ENCODE results near the gene FMN2. TPM values are rescaled to one million over a fixed set of nuclear protein-coding genes. Genes with fewer than 3 reads are reported as not detected.
A peak's percentile ranks its signal among the peaks of the same experiment; 100 is the strongest.

FMN2 gene
- total RNA-seq, 1 experiment from 2014 or later = 4.6 TPM

GRCh38 chr1:240109130-240109529 lies 17.4 kb downstream of the FMN2 start:
- no peak for ATAC-seq
- no peak for DNase-seq
- H3K4me1 ChIP-seq (ENCODE audit: insufficient read depth, low read length) = peaks cover 38% of the 10 kb centered on the region
- H3K79me2 ChIP-seq (ENCODE audit: low read length) = peaks cover 50% of the 10 kb centered on the region
- H2AFZ ChIP-seq (ENCODE audit: low read length) = no peak overlapping the region
- no peaks in the 10 kb centered on the region for H3K36me3 ChIP-seq (ENCODE audit: low read depth, low read length)
- H4K20me1 ChIP-seq (ENCODE audit: low read length) = no peaks in the 10 kb centered on the region
- no peak overlapping the region for H3K4me3 ChIP-seq (ENCODE audit: low read length)
- H3K4me2 ChIP-seq (ENCODE audit: low read length) = no peak overlapping the region
- H3K9ac ChIP-seq (ENCODE audit: low read length) = no peak overlapping the region
- H3K27ac ChIP-seq (ENCODE audit: low read length) = no peak overlapping the region
- no peaks in the 10 kb centered on the region for H3K9me3 ChIP-seq (ENCODE audit: low read length)
- ChIA-PET CTCF (no interaction called here), POLR2A (ENCODE audit: unreplicated experiment) (no interaction called here)
- H3K9me2 ChIP-seq (replicated peaks; ENCODE audit: low read length) = no peaks in the 10 kb centered on the region
- no peaks in the 10 kb centered on the region for H3F3A ChIP-seq (ENCODE audit: low read length, unreplicated experiment)
- TF ChIP-seq EZH2phosphoT487 (IDR thresholded peaks at IDR 0.05; ENCODE audit: borderline replicate concordance, low read length) (no peak), EZH2 (IDR thresholded peaks at IDR 0.05; ENCODE audit: low read length, unreplicated experiment) (no peak)
- TF ChIP-seq, protein P1, sequence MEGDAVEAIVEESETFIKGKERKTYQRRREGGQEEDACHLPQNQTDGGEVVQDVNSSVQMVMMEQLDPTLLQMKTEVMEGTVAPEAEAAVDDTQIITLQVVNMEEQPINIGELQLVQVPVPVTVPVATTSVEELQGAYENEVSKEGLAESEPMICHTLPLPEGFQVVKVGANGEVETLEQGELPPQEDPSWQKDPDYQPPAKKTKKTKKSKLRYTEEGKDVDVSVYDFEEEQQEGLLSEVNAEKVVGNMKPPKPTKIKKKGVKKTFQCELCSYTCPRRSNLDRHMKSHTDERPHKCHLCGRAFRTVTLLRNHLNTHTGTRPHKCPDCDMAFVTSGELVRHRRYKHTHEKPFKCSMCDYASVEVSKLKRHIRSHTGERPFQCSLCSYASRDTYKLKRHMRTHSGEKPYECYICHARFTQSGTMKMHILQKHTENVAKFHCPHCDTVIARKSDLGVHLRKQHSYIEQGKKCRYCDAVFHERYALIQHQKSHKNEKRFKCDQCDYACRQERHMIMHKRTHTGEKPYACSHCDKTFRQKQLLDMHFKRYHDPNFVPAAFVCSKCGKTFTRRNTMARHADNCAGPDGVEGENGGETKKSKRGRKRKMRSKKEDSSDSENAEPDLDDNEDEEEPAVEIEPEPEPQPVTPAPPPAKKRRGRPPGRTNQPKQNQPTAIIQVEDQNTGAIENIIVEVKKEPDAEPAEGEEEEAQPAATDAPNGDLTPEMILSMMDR (conservative IDR thresholded peaks at IDR 0.05; ENCODE audit: low read depth, low read length) = no peak
- intact Hi-C loops (cut with micrococcal nuclease) = no loop called here
- BruUV-seq (replicated peaks) = no TSS peak
- no peaks in the 10 kb centered on the region for H3K27me3 ChIP-seq (ENCODE audit: low read length)

- TF ChIP-seq, protein P1 (conservative IDR thresholded peaks at IDR 0.05; ENCODE audit: low read depth, low read length) = no peak
- TF ChIP-seq EZH2 (IDR thresholded peaks at IDR 0.05; ENCODE audit: low read length, unreplicated experiment) (no peak), EZH2phosphoT487 (IDR thresholded peaks at IDR 0.05; ENCODE audit: borderline replicate concordance, low read length) (no peak)
- Histone ChIP-seq H3K9me3 (ENCODE audit: low read length) (no peaks in the 10 kb centered on the region), H3K4me1 (ENCODE audit: insufficient read depth, low read length) (peaks cover 29% of the 10 kb centered on the region; the same call in 1 of the 2 replicates), H3K9ac (ENCODE audit: low read length) (no peak overlapping the region), H4K20me1 (ENCODE audit: low read length) (no peaks in the 10 kb centered on the region), H3K27ac (ENCODE audit: low read length) (no peak overlapping the region), H3K36me3 (ENCODE audit: low read depth, low read length) (no peaks in the 10 kb centered on the region), H3K79me2 (ENCODE audit: low read length) (peaks cover 47% of the 10 kb centered on the region), H3K9me2 (replicated peaks; ENCODE audit: low read length) (no peaks in the 10 kb centered on the region), H3K4me2 (ENCODE audit: low read length) (no peak overlapping the region; the same call in 1 of the 2 replicates), H3K27me3 (ENCODE audit: low read length) (no peaks in the 10 kb centered on the region), H2AFZ (ENCODE audit: low read length) (no peak overlapping the region), H3F3A (ENCODE audit: low read length, unreplicated experiment) (no peaks in the 10 kb centered on the region), H3K4me3 (ENCODE audit: low read length) (no peak overlapping the region)
- no TSS peak for BruUV-seq (replicated peaks)
- intact Hi-C loops (cut with micrococcal nuclease) = no loop called here
- DNase-seq (peak; percentile 32), ATAC-seq (peak; percentile 23)
- CTCF ChIA-PET = no interaction called here
- POLR2A ChIA-PET (ENCODE audit: unreplicated experiment) = no interaction called here
Observed at GRCh38 chr1:240109920-240110636, 18.4 kb downstream of the FMN2 start.

DNA sequence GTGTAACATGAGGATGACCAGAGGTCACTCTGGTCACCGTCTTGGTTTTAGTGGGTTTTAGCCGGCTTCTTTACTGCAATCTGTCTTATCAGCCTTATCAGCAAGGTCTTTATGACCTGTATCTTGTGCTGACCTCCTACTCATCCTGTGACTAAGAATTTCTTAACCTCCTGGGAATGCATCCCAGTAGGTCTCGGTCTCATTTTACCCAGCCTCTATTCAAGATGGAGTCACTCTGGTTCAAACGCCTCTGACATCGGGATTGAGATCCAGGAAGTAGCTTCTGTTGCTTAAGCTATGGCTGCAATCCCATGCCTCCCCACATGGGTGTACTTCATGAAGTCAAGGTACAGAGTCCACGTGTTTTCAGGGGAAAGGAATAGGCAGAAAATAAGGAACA lies 19.9 kb downstream of the FMN2 start:
- Histone ChIP-seq H3K4me2 (ENCODE audit: low read length) (no peak overlapping the region), H3K9me3 (ENCODE audit: low read length) (no peaks in the 10 kb centered on the region), H3K27ac (ENCODE audit: low read length) (no peak overlapping the region), H2AFZ (ENCODE audit: low read length) (no peak overlapping the region), H3K36me3 (ENCODE audit: low read depth, low read length) (no peaks in the 10 kb centered on the region), H3K27me3 (ENCODE audit: low read length) (no peaks in the 10 kb centered on the region), H3K4me3 (ENCODE audit: low read length) (no peak overlapping the region), H3K79me2 (ENCODE audit: low read length) (peaks cover 41% of the 10 kb centered on the region), H3K9ac (ENCODE audit: low read length) (no peak overlapping the region), H3F3A (ENCODE audit: low read length, unreplicated experiment) (no peaks in the 10 kb centered on the region), H4K20me1 (ENCODE audit: low read length) (no peaks in the 10 kb centered on the region), H3K9me2 (replicated peaks; ENCODE audit: low read length) (no peaks in the 10 kb centered on the region), H3K4me1 (ENCODE audit: insufficient read depth, low read length) (peaks cover 22% of the 10 kb centered on the region; the same call in 1 of the 2 replicates)
- DNase-seq (peak; percentile 34), ATAC-seq (no peak)
- intact Hi-C loops (cut with micrococcal nuclease) = no loop called here
- no peak for TF ChIP-seq EZH2 (IDR thresholded peaks at IDR 0.05; ENCODE audit: low read length, unreplicated experiment)
- POLR2A ChIA-PET (ENCODE audit: unreplicated experiment) = no interaction called here
- no TSS peak for BruUV-seq (replicated peaks)
- CTCF ChIA-PET = interaction anchor here (0.6 kb wide), 1 partner anchor 73 kb away, joined by 3 read pairs; no protein-coding TSS in a partner anchor

Data from PC-3 (cell line).